PFSK-1 (cell line): ENCODE data around the gene NDUFA13.

Source experiments
- POLR2AphosphoS5 ChIP-seq: IDR thresholded peaks from 2 replicates; pipeline ENCODE4 v1.6.1; 2012; ENCODE audit warnings: low read depth, mild to moderate bottlenecking, control low read depth, low read length, moderate library complexity
- TAF1 ChIP-seq: IDR thresholded peaks from 2 replicates; pipeline ENCODE4 v1.6.1; 2012; ENCODE audit warnings: low read length, control low read depth, borderline replicate concordance; ENCODE audit not compliant: insufficient read depth

DNA sequence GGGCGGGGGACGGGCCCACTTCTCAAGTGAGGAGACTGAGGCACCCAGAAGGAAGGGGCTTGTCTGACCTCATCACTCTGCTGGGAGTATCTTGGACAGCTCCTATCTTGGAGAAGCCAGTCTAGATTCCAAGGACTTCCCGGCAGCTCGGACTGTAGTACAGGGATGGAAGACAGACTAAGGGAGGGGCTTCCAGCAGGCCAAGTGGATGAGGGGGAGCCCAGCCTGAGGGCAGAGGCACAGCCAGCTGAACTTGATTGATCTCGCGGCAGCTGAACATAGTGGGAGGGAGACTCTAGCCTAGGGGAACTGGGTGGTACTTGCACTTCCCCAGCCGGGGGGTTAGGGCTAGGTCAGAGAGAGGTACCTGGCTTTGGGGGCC is 22.8 kb downstream of the NDUFA13 start:
- no peak for TF ChIP-seq TAF1
- no peak for TF ChIP-seq POLR2AphosphoS5
